ENCODE data around the gene CDC42BPA. TPM values are rescaled to one million over a fixed set of nuclear protein-coding genes. Genes with fewer than 3 reads are reported as not detected.

Gene CDC42BPA
- total and polyA plus RNA-seq, 2 donors (not counting 3 experiments of a cell fraction or from before 2014, with no cell fraction given), result 26.1 to 92.6 TPM

DNA sequence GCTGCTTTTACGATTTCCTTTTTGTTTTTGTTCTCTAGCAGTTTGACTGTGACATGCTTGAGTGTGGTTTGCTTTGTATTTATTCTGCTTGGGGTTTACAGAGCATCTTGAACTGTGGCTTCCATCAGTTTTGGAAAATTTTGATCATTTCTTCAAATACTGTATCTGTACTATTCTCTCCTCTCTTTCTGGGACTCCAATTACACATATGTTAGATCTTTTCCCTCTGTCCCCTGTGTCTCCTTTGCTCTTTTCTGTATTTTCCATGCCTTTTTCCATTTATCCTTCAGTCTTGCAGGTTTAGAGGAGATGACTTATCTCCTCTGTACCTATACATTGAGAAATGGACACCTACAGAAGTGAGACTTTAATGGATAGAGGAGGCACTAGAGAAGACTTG lies 346.5 kb downstream of the CDC42BPA start:
- Histone ChIP-seq H3K4me1 (ENCODE audit: control insufficient read depth, extremely low read depth, insufficient read depth, low read length) (no peaks in the 10 kb centered on the region), H3K9me1 (replicated peaks; ENCODE audit: control insufficient read depth, extremely low read depth, insufficient read depth, low read length) (no peaks in the 10 kb centered on the region), H3K9ac (replicated peaks; ENCODE audit: extremely low read depth, insufficient read depth, low read length) (no peak overlapping the region), H2AFZ (ENCODE audit: low read depth, low read length) (no peak overlapping the region), H3K4me2 (ENCODE audit: insufficient read depth, low read length) (no peak overlapping the region), H3K9me3 (replicated peaks; ENCODE audit: control insufficient read depth, insufficient read depth, low read length) (no peaks in the 10 kb centered on the region), H3K79me2 (ENCODE audit: control insufficient read depth, insufficient read depth, low read length) (no peaks in the 10 kb centered on the region), H3K27ac (ENCODE audit: insufficient read depth, low read depth, low read length) (no peak overlapping the region), H3K27me3 (ENCODE audit: control insufficient read depth in 2 of 2, insufficient read depth in 2 of 2, low read length in 2 of 2) (no peaks in the 10 kb centered on the region), H3K4me3 (replicated peaks in 1 of 3; ENCODE audit: insufficient read depth in 1 of 3, low read depth in 1 of 3, low read length in 3 of 3) (no peak overlapping the region), H3K36me3 (ENCODE audit: control insufficient read depth in 2 of 2, extremely low read depth in 1 of 2, insufficient read depth in 2 of 2, low read length in 2 of 2) (no peaks in the 10 kb centered on the region), H4K20me1 (replicated peaks; ENCODE audit: control insufficient read depth, extremely low read depth, insufficient read depth, low read length) (no peaks in the 10 kb centered on the region)
- dilution Hi-C loops (cut with MboI; ENCODE audit: extremely low pct_ligation_motif_present, low sequenced_read_pairs), result no loop called here
- no peak for TF ChIP-seq FOS (IDR thresholded peaks at IDR 0.05; ENCODE audit: borderline replicate concordance, insufficient read depth, low read length)
- no peak for TF ChIP-seq MAX (IDR thresholded peaks at IDR 0.05; ENCODE audit: insufficient read depth, insufficient read length)
- no peak for TF ChIP-seq POLR2AphosphoS5 (IDR thresholded peaks at IDR 0.05; ENCODE audit: insufficient read depth, low read depth, low read length)
- no peak for TF ChIP-seq MYC (IDR thresholded peaks at IDR 0.05; ENCODE audit: low read depth, low read length)
- no peak for TF ChIP-seq EZH2 (IDR thresholded peaks at IDR 0.05; ENCODE audit: borderline replicate concordance, low read depth, low read length, severe bottlenecking)
- TF ChIP-seq CTCF (IDR thresholded peaks at IDR 0.05; ENCODE audit: extremely low read depth in 1 of 2, insufficient read depth in 1 of 2, low read depth in 1 of 2, low read length in 2 of 2), result no peak
- no peak for TF ChIP-seq GATA2 (IDR thresholded peaks at IDR 0.05; ENCODE audit: insufficient read depth, insufficient read length, low read depth, low read length)
- no peak for TF ChIP-seq POLR2A (IDR thresholded peaks at IDR 0.05; ENCODE audit: low read depth, low read length)
- no peak for TF ChIP-seq JUN (IDR thresholded peaks at IDR 0.05; ENCODE audit: borderline replicate concordance, insufficient read depth, insufficient read length, low read depth)
- intact Hi-C loops (cut with micrococcal nuclease), result no loop called here
- ChIA-PET CTCF (no interaction called here), POLR2A (no interaction called here)
- no TSS peak for BruUV-seq (replicated peaks)
- DNase-seq (ENCODE audit: low read depth, low spot score) (no peak), FAIRE-seq (no peak)

Measured in endothelial cell of umbilical vein (primary cell).